H1 (cell line): ENCODE measurements around the gene BOLA1. TPM values are rescaled to one million over a fixed set of nuclear protein-coding genes. Genes with fewer than 3 reads are reported as not detected.

Experiments
- CTCF ChIA-PET: fragments of 300-600 bp; sonication (Branson Sonifier 250); formaldehyde crosslinking; loops from one replicate; lab custom pipeline; 2021; ENCODE audit not compliant: partially characterized antibody; lab: Charles Lee
- POLR2A ChIA-PET: fragments of 300-600 bp; sonication (Branson Sonifier 250); formaldehyde crosslinking; loops from one replicate; lab custom pipeline; 2021; ENCODE audit warnings: inconsistent platforms; ENCODE audit not compliant: partially characterized antibody; lab: Charles Lee
- DNase-seq, 2 experiments: peaks; one replicate each; pipeline versions ENCODE4 v3.0.0 to v3.0.0-alpha.2; 2010 to 2022; ENCODE audit warnings: low spot score in 2 of 2, low read depth in 1 of 2, mixed read lengths in 1 of 2
- FAIRE-seq: peaks from 2 replicates; lab custom pipeline; 2011; peaks lifted over from hg19 to GRCh38; lab: Jason Lieb, UNC
- H2AFZ ChIP-seq: 2 replicates; pipeline ENCODE4 v1.8.1; 2012; ENCODE audit warnings: low read length, inconsistent platforms
- H2AK5ac ChIP-seq: 2 replicates; pipeline ENCODE4 v1.6.1; 2013; ENCODE audit warnings: low read depth, low read length
- H2BK120ac ChIP-seq: replicated peaks from 2 replicates; pipeline ENCODE3; 2013; ENCODE audit warnings: low read depth, low read length, inconsistent platforms
- H2BK12ac ChIP-seq: 2 replicates; pipeline ENCODE4 v1.6.1; 2013; ENCODE audit warnings: low read depth, low read length
- H2BK15ac ChIP-seq: 2 replicates; pipeline ENCODE4 v1.6.1; 2013; ENCODE audit warnings: low read length
- H2BK20ac ChIP-seq: 2 replicates; pipeline ENCODE4 v1.6.1; 2013; ENCODE audit warnings: low read length
- H2BK5ac ChIP-seq: 2 replicates; pipeline ENCODE4 v1.6.1; 2013; ENCODE audit warnings: low read depth, low read length
- H3K14ac ChIP-seq: 2 replicates; pipeline ENCODE4 v1.6.1; 2013; ENCODE audit warnings: inconsistent platforms; ENCODE audit not compliant: insufficient read length
- H3K18ac ChIP-seq: 2 replicates; pipeline ENCODE4 v1.6.1; 2013; ENCODE audit warnings: low read length; ENCODE audit errors: extremely low read depth
- H3K23ac ChIP-seq: 2 replicates; pipeline ENCODE4 v1.6.1; 2013; ENCODE audit warnings: inconsistent platforms; ENCODE audit not compliant: insufficient read length
- H3K23me2 ChIP-seq: 2 replicates; pipeline ENCODE4 v1.6.1; 2013; ENCODE audit warnings: low read depth, low read length
- H3K27ac ChIP-seq: 2 replicates; pipeline ENCODE4 v1.6.1; 2011; ENCODE audit warnings: low read depth, low read length, inconsistent platforms
- H3K27me3 ChIP-seq, 4 experiments: replicated peaks in 1 of 4; 1 replicate in 1 of 4; 2 replicates in 3 of 4; pipeline versions ENCODE4 v1.6.1 to v1.8.1; 2011 to 2013; ENCODE audit warnings: low read length in 3 of 4, mild to moderate bottlenecking in 3 of 4, inconsistent platforms in 2 of 4, mixed read lengths in 2 of 4, moderate library complexity in 1 of 4; ENCODE audit not compliant: control insufficient read depth in 3 of 4, insufficient read depth in 3 of 4; ENCODE audit errors: extremely low read depth in 1 of 4
- H3K36me3 ChIP-seq, 4 experiments: 2 replicates each; pipeline versions ENCODE4 v1.6.1 to v1.8.1; 2011 to 2013; ENCODE audit warnings: mild to moderate bottlenecking in 4 of 4, low read length in 3 of 4, moderate library complexity in 2 of 4, control low read depth in 1 of 4, inconsistent platforms in 1 of 4; ENCODE audit not compliant: insufficient read depth in 4 of 4, control insufficient read depth in 2 of 4
- H3K4ac ChIP-seq: replicated peaks from 2 replicates; pipeline ENCODE3; 2013; ENCODE audit warnings: low read length, low read depth, mixed read lengths, inconsistent platforms; ENCODE audit not compliant: insufficient read length
- H3K4me1 ChIP-seq, 4 experiments: replicated peaks in 1 of 4; 1 replicate in 1 of 4; 2 replicates in 3 of 4; pipeline versions ENCODE4 v1.6.1 to v1.8.1; 2011 to 2013; ENCODE audit warnings: low read length in 3 of 4, inconsistent platforms in 2 of 4, mixed read lengths in 1 of 4; ENCODE audit not compliant: insufficient read depth in 4 of 4, control insufficient read depth in 3 of 4
- H3K4me2 ChIP-seq, 2 experiments: 2 replicates each; pipeline versions ENCODE4 v1.6.1 to v1.8.1; 2011 to 2013; ENCODE audit warnings: low read depth in 2 of 2, low read length in 2 of 2, control low read depth in 1 of 2, inconsistent platforms in 1 of 2, mild to moderate bottlenecking in 1 of 2; ENCODE audit not compliant: insufficient read depth in 1 of 2
- H3K4me3 ChIP-seq, 4 experiments: fragments of 200-600, 300-600 bp in 1 of 4; sonication (generic), shearing (Covaris generic), sonication (Bioruptor Twin) in 1 of 4; 2 replicates each; pipeline versions ENCODE4 v1.5.1 to v1.8.1; 2011 to 2016; ENCODE audit warnings: low read length in 4 of 4, low read depth in 3 of 4, control low read depth in 2 of 4, inconsistent platforms in 2 of 4, mild to moderate bottlenecking in 2 of 4, mixed read lengths in 1 of 4, moderate library complexity in 1 of 4; ENCODE audit not compliant: insufficient read depth in 2 of 4; ENCODE audit errors: extremely low read depth in 1 of 4
- H3K56ac ChIP-seq: replicated peaks from 2 replicates; pipeline ENCODE3; 2013; ENCODE audit warnings: low read depth, mild to moderate bottlenecking, mixed read lengths, low read length, inconsistent platforms; ENCODE audit not compliant: insufficient read length
- H3K79me1 ChIP-seq: 2 replicates; pipeline ENCODE4 v1.6.1; 2013; ENCODE audit warnings: low read depth, low read length, control low read depth
- H3K79me2 ChIP-seq, 2 experiments: 2 replicates each; pipeline versions ENCODE4 v1.6.1 to v1.8.1; 2012 to 2013; ENCODE audit warnings: low read length in 2 of 2, mild to moderate bottlenecking in 2 of 2, inconsistent platforms in 1 of 2; ENCODE audit not compliant: insufficient read depth in 2 of 2, control insufficient read depth in 1 of 2
- H3K9ac ChIP-seq, 4 experiments: replicated peaks in 1 of 4; 1 replicate in 1 of 4; 2 replicates in 3 of 4; pipeline versions ENCODE4 v1.6.1 to v1.8.1; 2011 to 2013; ENCODE audit warnings: low read depth in 3 of 4, low read length in 3 of 4, control low read depth in 2 of 4, mild to moderate bottlenecking in 2 of 4, moderate library complexity in 2 of 4, inconsistent platforms in 1 of 4; ENCODE audit errors: extremely low read depth in 1 of 4
- H3K9me3 ChIP-seq, 2 experiments: 2 replicates each; pipeline versions ENCODE4 v1.6.1 to v1.8.1; 2012 to 2013; ENCODE audit warnings: mild to moderate bottlenecking in 2 of 2, moderate library complexity in 2 of 2, control low read depth in 1 of 2, inconsistent platforms in 1 of 2, low read depth in 1 of 2, low read length in 1 of 2, mixed read lengths in 1 of 2; ENCODE audit not compliant: insufficient read depth in 2 of 2
- H4K20me1 ChIP-seq, 2 experiments: replicated peaks in 1 of 2; 2 replicates each; pipeline versions ENCODE3 to v1.8.1; 2011 to 2013; ENCODE audit warnings: inconsistent platforms in 2 of 2, low read length in 2 of 2, mild to moderate bottlenecking in 1 of 2; ENCODE audit not compliant: insufficient read depth in 2 of 2, control insufficient read depth in 1 of 2
- H4K5ac ChIP-seq: 2 replicates; pipeline ENCODE4 v1.6.1; 2013; ENCODE audit warnings: low read length, low read depth, mixed read lengths, inconsistent platforms; ENCODE audit not compliant: insufficient read length
- H4K8ac ChIP-seq: 2 replicates; pipeline ENCODE4 v1.8.0; 2013; ENCODE audit warnings: mild to moderate bottlenecking, moderate library complexity, low read length, inconsistent platforms; ENCODE audit not compliant: insufficient read depth; ENCODE audit errors: extremely low read depth
- H4K91ac ChIP-seq: replicated peaks from 2 replicates; pipeline ENCODE3; 2013; ENCODE audit warnings: low read length, mixed read lengths, inconsistent platforms; ENCODE audit not compliant: insufficient read length
- BCL11A ChIP-seq, 2 experiments: IDR thresholded peaks; one replicate each; pipeline ENCODE4 v1.6.1; 2011; ENCODE audit warnings: low read depth in 2 of 2, low read length in 2 of 2, mild to moderate bottlenecking in 2 of 2
- GABPA ChIP-seq: IDR thresholded peaks from 2 replicates; pipeline ENCODE4 v1.6.1; 2011; ENCODE audit warnings: mild to moderate bottlenecking, low read length, moderate library complexity, borderline replicate concordance; ENCODE audit not compliant: insufficient read depth
- WGBS, 2 experiments: shearing (Covaris generic) in 1 of 2; methylation state at CpG; one replicate each; pipeline versions ENCODE4 v1.1.6 to v1.1.7; 2013 to 2015; ENCODE audit warnings: low lambda C conversion rate in 2 of 2, mixed read lengths in 2 of 2, inconsistent platforms in 1 of 2, low coverage in 1 of 2, missing lambda C conversion rate in 1 of 2; ENCODE audit not compliant: insufficient replicate concordance in 2 of 2, insufficient coverage in 1 of 2, insufficient read length in 1 of 2; ENCODE audit errors: extremely low coverage in 1 of 2, missing lambda C conversion rate in 1 of 2; 5-methylcytosine and 5-hydroxymethylcytosine counted together
- polyA plus RNA-seq, 7 experiments: library from polyadenylated mRNA; depleted of rRNA in 3 of 7; stranded (reverse) in 5 of 7; unstranded in 2 of 7; fragments of >200 nt in 5 of 7; fragments of 200-250 nt in 2 of 7; gene quantifications; 1 replicate in 5 of 7; 2 replicates in 1 of 7; 4 replicates in 1 of 7; pipeline versions ENCODE4 v1.2.1 to v1.2.3, GENCODE V29; 2011 to 2013; ENCODE audit warnings: missing spikeins in 2 of 7, mixed read lengths in 2 of 7
- total RNA-seq: library from RNA; stranded (reverse); fragmentation: NEBNext Ultra II Directional; extraction: Animal tissue kit (Norgen Biotek cat#: 25700); gene quantifications from 2 replicates; pipeline ENCODE4 v1.2.1, GENCODE V29; 2021

The BOLA1 gene
- total and polyA plus RNA-seq, 2 of the 8 experiments (the other 6 are each of a cell fraction or from before 2014, with no cell fraction given): 8.1 to 15.4 TPM

DNA sequence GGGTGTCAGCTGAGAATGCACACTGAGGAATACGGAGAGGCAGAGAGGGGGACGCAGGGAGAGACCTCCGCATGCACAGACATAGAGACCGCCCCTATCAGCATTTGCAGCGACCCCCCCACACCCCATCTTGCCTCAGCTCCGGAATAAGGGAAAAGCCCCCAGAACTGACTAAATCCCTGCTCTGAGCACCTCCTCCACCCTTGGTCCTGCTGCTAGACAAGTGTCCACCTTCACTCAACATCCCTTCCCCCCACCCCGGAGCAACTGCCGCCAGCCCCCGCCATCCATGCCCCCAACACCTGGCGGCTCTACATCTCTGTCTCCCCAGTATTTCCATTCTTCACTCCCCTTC is 17.5 kb downstream of the BOLA1 start:
- Histone ChIP-seq H2BK12ac (no peak overlapping the region), H3K23ac (peak overlapping the region; percentile 72), H3K14ac (no peak overlapping the region), H3K4me1 (peaks cover 4 to 19% (median 11%) of the 10 kb centered on the region in 4 experiments), H2BK120ac (no peak overlapping the region), H3K79me2 (peaks cover 0 to 12% of the 10 kb centered on the region in 2 experiments; a peak in 2 of 4 replicates), H2AK5ac (no peak overlapping the region), H3K56ac (no peak overlapping the region), H3K4ac (no peak overlapping the region), H2BK20ac (no peak overlapping the region), H4K20me1 (peaks cover 0 to 2% of the 10 kb centered on the region in 2 experiments), H2AFZ (no peak overlapping the region), H3K9me3 (no peaks in the 10 kb centered on the region), H3K27ac (no peak overlapping the region), H2BK15ac (no peak overlapping the region), H3K27me3 (no peaks in the 10 kb centered on the region), H3K79me1 (peaks cover 15% of the 10 kb centered on the region), H3K36me3 (peaks cover 0 to 11% (median 4%) of the 10 kb centered on the region in 4 experiments; a peak in 4 of 8 replicates), H3K23me2 (peaks cover 10% of the 10 kb centered on the region; the same call in 1 of the 2 replicates), H3K4me2 (peak overlapping the region; percentile 94 to 98), H4K91ac (no peak overlapping the region), H3K4me3 (peak overlapping the region; percentile 85 to 99 (median 92)), H3K18ac (no peak overlapping the region), H4K8ac (no peak overlapping the region), H4K5ac (no peak overlapping the region), H3K9ac (peak overlapping the region in 2 of 4 experiments; percentile 10 to 79; a peak in 3 of 7 replicates), H2BK5ac (no peak overlapping the region)
- FAIRE-seq: no peak
- POLR2A ChIA-PET: interaction anchor here (1.2 to 3.8 kb wide), 7 partner anchors 8 to 30 kb away, joined by 4 to 30 read pairs (median 6); partner anchors contain the start of gene BOLA1
- no peak for DNase-seq
- CTCF ChIA-PET: interaction anchor here (1.2 to 1.8 kb wide), 4 partner anchors 15 to 45 kb away, joined by 4 to 10 read pairs (median 4); a partner anchor contains a TSS
- 7% methylated on average over 4 of the region's 10 CpGs; no CpG with 5 or more reads in 1 of the 2 experiments for WGBS, 2 experiments
- TF ChIP-seq GABPA: no peak
- TF ChIP-seq BCL11A (IDR thresholded peaks at IDR 0.05; ENCODE audit: low read depth in 2 of 2, low read length in 2 of 2): no peak
